GM03348 (cell line): ENCODE results near the gene CALML4.

Experiments used
- DNase-seq: peaks from one replicate; pipeline ENCODE4 v3.0.0; 2012; ENCODE audit warnings: low spot score

Gene CALML4

DNA sequence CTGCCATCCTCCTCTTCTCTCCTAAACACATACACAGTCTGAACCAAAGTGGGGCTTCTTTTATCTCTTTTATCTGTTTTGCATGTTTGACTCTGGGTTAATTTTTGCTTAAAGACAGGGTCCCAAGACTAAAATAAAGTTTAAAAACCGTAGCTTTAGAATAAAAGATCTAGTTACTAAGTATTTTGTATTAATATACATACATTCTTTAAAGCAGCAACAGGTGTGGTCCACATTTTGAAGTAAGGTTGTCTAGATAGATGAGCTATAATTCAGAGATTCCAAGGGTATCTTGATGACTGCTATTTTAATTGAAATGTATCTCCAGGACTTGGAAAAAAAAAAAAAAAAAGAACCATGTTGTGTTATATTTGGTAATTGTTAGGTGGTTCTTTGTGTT lies 61.3 kb downstream of the CALML4 start:
- no peak for DNase-seq

DNA sequence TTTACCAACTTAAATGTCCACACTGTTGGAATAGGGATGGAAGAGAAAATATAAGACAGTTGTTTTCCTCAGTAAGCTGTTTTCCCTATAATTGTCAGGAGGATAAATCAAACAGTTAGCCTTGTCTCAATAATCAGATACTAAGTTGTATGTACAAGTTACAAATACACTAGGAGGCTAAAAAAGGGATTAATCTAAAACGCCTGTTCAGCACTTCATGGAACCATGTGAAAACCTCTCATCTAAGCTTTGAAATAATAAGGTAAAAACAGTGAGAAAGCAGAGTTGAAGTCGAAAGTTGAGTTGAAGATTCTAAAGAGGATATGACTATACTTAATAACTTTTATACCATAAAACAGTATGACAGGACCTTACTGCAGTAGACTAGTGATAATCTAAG lies 62.0 kb downstream of the CALML4 start:
- DNase-seq, result no peak
